ENCODE measurements around the gene MYO1G. TPM values are rescaled to one million over a fixed set of nuclear protein-coding genes. Genes with fewer than 3 reads are reported as not detected.
A peak's percentile ranks its signal among the peaks of the same experiment; 100 is the strongest.
"Not testable (repeated sequence)": the region's sequence is repeated elsewhere in the genome, so short reads cannot be mapped to it uniquely, and the experiment has no call there.

Gene MYO1G
- total RNA-seq, 1 donor from 2014 or later: 1.0 TPM

- peak; percentile 89 for ATAC-seq
- peak; percentile 100 for DNase-seq (ENCODE audit: low spot score)
These were observed 20.7 kb upstream of the MYO1G start for GRCh38 chr7:44999245-45000092.

- DNase-seq (ENCODE audit: low spot score) (no peak), ATAC-seq (no peak)
These were observed 19.5 kb upstream of the MYO1G start for GRCh38 chr7:44998153-44998871.

- DNase-seq (ENCODE audit: low spot score) (no peak), ATAC-seq (no peak)
These were observed 17.0 kb upstream of the MYO1G start for GRCh38 chr7:44995555-44996493.

- no peak for DNase-seq (ENCODE audit: low spot score)
These were observed 16.2 kb upstream of the MYO1G start for GRCh38 chr7:44994877-44995554.

GRCh38 chr7:44992004-44992795 lies 13.4 kb upstream of the MYO1G start:
- not testable (repeated sequence) for ATAC-seq; DNase-seq (ENCODE audit: low spot score)

More at GRCh38 chr7:44994877-44995554, 16.2 kb upstream of the MYO1G start:
- ATAC-seq: no peak

- ATAC-seq (no peak), DNase-seq (ENCODE audit: low spot score) (no peak)
These were observed 11.6 kb upstream of the MYO1G start for GRCh38 chr7:44990109-44991023.

- no peak for ATAC-seq
- DNase-seq (ENCODE audit: low spot score): no peak
These were observed 10.3 kb upstream of the MYO1G start for GRCh38 chr7:44989132-44989531.

GRCh38 chr7:44988701-44989100 lies 9.9 kb upstream of the MYO1G start:
- no peak for DNase-seq (ENCODE audit: low spot score)
- ATAC-seq: no peak

- DNase-seq (ENCODE audit: low spot score) (no peak), ATAC-seq (no peak)
These were observed 9.2 kb upstream of the MYO1G start for GRCh38 chr7:44987996-44988395.

- ATAC-seq (no peak), DNase-seq (ENCODE audit: low spot score) (no peak)
These were observed 8.6 kb upstream of the MYO1G start for GRCh38 chr7:44987457-44987856.

- DNase-seq (ENCODE audit: low spot score) (peak; percentile 95), ATAC-seq (peak; percentile 97)
These were observed 7.6 kb upstream of the MYO1G start for GRCh38 chr7:44986218-44987053.

- ATAC-seq: no peak
- DNase-seq (ENCODE audit: low spot score): no peak
These were observed 7.0 kb upstream of the MYO1G start for GRCh38 chr7:44985900-44986217.

- ATAC-seq (no peak), DNase-seq (ENCODE audit: low spot score) (no peak)
These were observed 6.3 kb upstream of the MYO1G start for GRCh38 chr7:44985033-44985695.

GRCh38 chr7:44984478-44984758 lies 5.6 kb upstream of the MYO1G start:
- ATAC-seq (no peak), DNase-seq (ENCODE audit: low spot score) (no peak)

- DNase-seq (ENCODE audit: low spot score) (no peak), ATAC-seq (no peak)
These were observed 5.1 kb upstream of the MYO1G start for GRCh38 chr7:44983742-44984477.

- ATAC-seq (no peak), DNase-seq (ENCODE audit: low spot score) (no peak)
These were observed 4.2 kb upstream of the MYO1G start for GRCh38 chr7:44982970-44983369.

- DNase-seq (ENCODE audit: low spot score): no peak
- ATAC-seq: no peak
These were observed 3.7 kb upstream of the MYO1G start for GRCh38 chr7:44982535-44982923.

Measured in left lobe of liver (tissue), 2 donors.